Ishikawa (cell line): ENCODE results near the gene FGFR3.

Experiments used
- CEBPB ChIP-seq: IDR thresholded peaks from 2 replicates; pipeline ENCODE4 v1.6.1; 2012
- CREB1 ChIP-seq: IDR thresholded peaks from 2 replicates; pipeline ENCODE4 v1.6.1; 2012; ENCODE audit warnings: low read depth
- EP300 ChIP-seq: IDR thresholded peaks from 2 replicates; pipeline ENCODE4 v1.6.1; 2012; ENCODE audit warnings: borderline replicate concordance
- FOXM1 ChIP-seq: IDR thresholded peaks from 2 replicates; pipeline ENCODE4 v1.6.1; 2012; ENCODE audit warnings: low read depth, borderline replicate concordance
- MAX ChIP-seq: IDR thresholded peaks from 2 replicates; pipeline ENCODE4 v1.6.1; 2012
- NFIC ChIP-seq: IDR thresholded peaks from 2 replicates; pipeline ENCODE4 v1.6.1; 2012
- RAD21 ChIP-seq: IDR thresholded peaks from 2 replicates; pipeline ENCODE4 v1.6.1; 2012; ENCODE audit warnings: low read depth
- TAF1 ChIP-seq: IDR thresholded peaks from 2 replicates; pipeline ENCODE4 v1.6.1; 2012; ENCODE audit warnings: low read depth, mild to moderate bottlenecking
- TCF12 ChIP-seq: IDR thresholded peaks from 2 replicates; pipeline ENCODE4 v1.6.1; 2012; ENCODE audit warnings: low read depth
- TEAD4 ChIP-seq: IDR thresholded peaks from 2 replicates; pipeline ENCODE4 v1.6.1; 2012
- USF1 ChIP-seq: IDR thresholded peaks from 2 replicates; pipeline ENCODE4 v1.6.1; 2012
- YY1 ChIP-seq: IDR thresholded peaks from 2 replicates; pipeline ENCODE4 v1.6.1; 2012; ENCODE audit warnings: low read depth
- TF ChIP-seq, protein P1 (sequence below): IDR thresholded peaks from 2 replicates; pipeline ENCODE4 v1.6.1; 2012; ENCODE audit warnings: low read depth, mild to moderate bottlenecking

DNA sequence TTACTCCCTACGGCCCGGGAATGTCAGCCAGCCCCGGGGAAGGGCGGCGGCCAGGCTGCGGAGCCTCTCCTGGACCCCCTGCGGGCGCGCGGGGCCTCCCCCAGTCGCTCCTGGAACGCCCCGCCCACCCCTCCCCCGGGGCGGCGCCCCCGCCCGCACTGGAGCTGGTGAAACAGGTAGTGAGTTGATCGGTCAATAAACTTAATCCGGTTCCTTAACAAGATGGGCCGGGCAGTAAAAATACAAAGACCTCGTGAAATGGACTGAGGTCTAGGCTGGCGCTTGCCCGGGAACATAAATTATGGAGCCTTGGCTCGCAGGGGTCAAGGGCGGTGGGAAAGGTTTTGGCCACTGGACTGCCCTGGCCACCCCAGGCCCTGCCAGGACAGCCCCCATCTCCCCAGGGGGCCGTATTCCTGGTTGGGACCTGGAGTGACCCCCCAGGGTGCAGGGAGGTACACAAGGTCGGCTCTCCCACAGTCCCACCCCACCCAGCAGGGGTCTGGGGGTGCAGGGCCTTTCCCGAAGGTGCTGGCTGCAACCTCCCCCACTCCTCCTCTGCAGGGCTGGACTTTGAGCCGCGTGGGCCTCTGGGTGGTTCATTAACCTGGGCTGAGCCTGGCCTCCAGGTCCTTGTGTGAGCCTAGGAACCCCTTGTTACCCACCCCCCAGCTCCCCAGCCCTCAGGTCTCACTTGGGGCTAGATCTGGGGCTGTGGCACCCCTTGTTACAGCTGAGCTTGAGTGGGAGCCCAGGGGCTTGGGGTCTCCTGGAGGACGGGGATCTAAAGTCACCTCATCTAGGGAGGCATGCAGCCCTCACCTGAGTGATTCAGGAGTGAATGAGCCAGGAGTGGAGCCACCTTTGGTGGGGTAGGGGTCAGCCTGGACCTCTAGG is 2.5 kb downstream of the FGFR3 start:
- no peak for TF ChIP-seq USF1
- no peak for TF ChIP-seq NFIC
- no peak for TF ChIP-seq RAD21
- TF ChIP-seq TAF1, result no peak
- no peak for TF ChIP-seq EP300
- no peak for TF ChIP-seq CREB1
- TF ChIP-seq YY1, result no peak
- TF ChIP-seq FOXM1, result no peak
- TF ChIP-seq, protein P1, sequence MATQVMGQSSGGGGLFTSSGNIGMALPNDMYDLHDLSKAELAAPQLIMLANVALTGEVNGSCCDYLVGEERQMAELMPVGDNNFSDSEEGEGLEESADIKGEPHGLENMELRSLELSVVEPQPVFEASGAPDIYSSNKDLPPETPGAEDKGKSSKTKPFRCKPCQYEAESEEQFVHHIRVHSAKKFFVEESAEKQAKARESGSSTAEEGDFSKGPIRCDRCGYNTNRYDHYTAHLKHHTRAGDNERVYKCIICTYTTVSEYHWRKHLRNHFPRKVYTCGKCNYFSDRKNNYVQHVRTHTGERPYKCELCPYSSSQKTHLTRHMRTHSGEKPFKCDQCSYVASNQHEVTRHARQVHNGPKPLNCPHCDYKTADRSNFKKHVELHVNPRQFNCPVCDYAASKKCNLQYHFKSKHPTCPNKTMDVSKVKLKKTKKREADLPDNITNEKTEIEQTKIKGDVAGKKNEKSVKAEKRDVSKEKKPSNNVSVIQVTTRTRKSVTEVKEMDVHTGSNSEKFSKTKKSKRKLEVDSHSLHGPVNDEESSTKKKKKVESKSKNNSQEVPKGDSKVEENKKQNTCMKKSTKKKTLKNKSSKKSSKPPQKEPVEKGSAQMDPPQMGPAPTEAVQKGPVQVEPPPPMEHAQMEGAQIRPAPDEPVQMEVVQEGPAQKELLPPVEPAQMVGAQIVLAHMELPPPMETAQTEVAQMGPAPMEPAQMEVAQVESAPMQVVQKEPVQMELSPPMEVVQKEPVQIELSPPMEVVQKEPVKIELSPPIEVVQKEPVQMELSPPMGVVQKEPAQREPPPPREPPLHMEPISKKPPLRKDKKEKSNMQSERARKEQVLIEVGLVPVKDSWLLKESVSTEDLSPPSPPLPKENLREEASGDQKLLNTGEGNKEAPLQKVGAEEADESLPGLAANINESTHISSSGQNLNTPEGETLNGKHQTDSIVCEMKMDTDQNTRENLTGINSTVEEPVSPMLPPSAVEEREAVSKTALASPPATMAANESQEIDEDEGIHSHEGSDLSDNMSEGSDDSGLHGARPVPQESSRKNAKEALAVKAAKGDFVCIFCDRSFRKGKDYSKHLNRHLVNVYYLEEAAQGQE, result no peak
- TF ChIP-seq MAX, result no peak
- TF ChIP-seq CEBPB, result no peak
- no peak for TF ChIP-seq TCF12
- no peak for TF ChIP-seq TEAD4
